Measurements from ENCODE around the gene TRDN. TPM values are rescaled to one million over a fixed set of nuclear protein-coding genes. Genes with fewer than 3 reads are reported as not detected.

The TRDN gene
- total RNA-seq: 370 TPM
- long read RNA-seq, full-length matches to known transcripts: 294 of 494 reads
- long read RNA-seq, partial matches to known transcripts: 95 of 494 reads
- long read RNA-seq, other reads (novel, unspliced or antisense): 105 of 494 reads

- intact Hi-C loops (cut with DNase I): no loop called here
Measured at GRCh38 chr6:123636782-123637181, at the start of gene TRDN. Gene TRDN (minus strand): TSS chr6:123636950. CDS start chr6:123636775, 175 bp downstream.

GRCh38 chr6:123681957-123682462 lies 45.3 kb upstream of the TRDN start:
- intact Hi-C loops (cut with DNase I): no loop called here
- DNase-seq (no peak), ATAC-seq (ENCODE audit: poor library complexity) (no peak)

More at GRCh38 chr6:123636782-123637181, at the start of gene TRDN:
- ATAC-seq (ENCODE audit: poor library complexity): peak; percentile 83
- no peak for DNase-seq

- intact Hi-C loops (cut with DNase I): no loop called here
- ATAC-seq (ENCODE audit: poor library complexity) (no peak), DNase-seq (no peak)
Measured at GRCh38 chr6:123677897-123678296, 41.1 kb upstream of the TRDN start.

GRCh38 chr6:123676793-123677192 lies 40.0 kb upstream of the TRDN start:
- DNase-seq: no peak
- intact Hi-C loops (cut with DNase I): no loop called here
- ATAC-seq (ENCODE audit: poor library complexity): no peak

GRCh38 chr6:123668965-123669591 lies 32.3 kb upstream of the TRDN start:
- intact Hi-C loops (cut with DNase I): no loop called here
- no peak for ATAC-seq (ENCODE audit: poor library complexity)
- no peak for DNase-seq

- ATAC-seq (ENCODE audit: poor library complexity): no peak
- DNase-seq: no peak
- intact Hi-C loops (cut with DNase I): no loop called here
Measured at GRCh38 chr6:123668063-123668462, 31.3 kb upstream of the TRDN start.

GRCh38 chr6:123663436-123663835 lies 26.7 kb upstream of the TRDN start:
- intact Hi-C loops (cut with DNase I): no loop called here
- DNase-seq (no peak), ATAC-seq (ENCODE audit: poor library complexity) (no peak)

GRCh38 chr6:123662757-123663156 lies 26.0 kb upstream of the TRDN start:
- intact Hi-C loops (cut with DNase I): no loop called here
- ATAC-seq (ENCODE audit: poor library complexity) (no peak), DNase-seq (no peak)

- intact Hi-C loops (cut with DNase I): no loop called here
- no peak for DNase-seq
- no peak for ATAC-seq (ENCODE audit: poor library complexity)
Measured at GRCh38 chr6:123661105-123661891, 24.5 kb upstream of the TRDN start.

- DNase-seq (no peak), ATAC-seq (ENCODE audit: poor library complexity) (no peak)
- intact Hi-C loops (cut with DNase I): no loop called here
Measured at GRCh38 chr6:123659960-123660748, 23.4 kb upstream of the TRDN start.

- intact Hi-C loops (cut with DNase I): no loop called here
- no peak for DNase-seq
- no peak for ATAC-seq (ENCODE audit: poor library complexity)
Measured at GRCh38 chr6:123658848-123659247, 22.1 kb upstream of the TRDN start.

- intact Hi-C loops (cut with DNase I): no loop called here
- peak; percentile 68 for ATAC-seq (ENCODE audit: poor library complexity)
- no peak for DNase-seq
Measured at GRCh38 chr6:123655521-123656306, 19.0 kb upstream of the TRDN start.

- DNase-seq (no peak), ATAC-seq (ENCODE audit: poor library complexity) (no peak)
- intact Hi-C loops (cut with DNase I): no loop called here
Measured at GRCh38 chr6:123648723-123649122, 12.0 kb upstream of the TRDN start.

GRCh38 chr6:123648020-123648580 lies 11.3 kb upstream of the TRDN start:
- intact Hi-C loops (cut with DNase I): no loop called here
- DNase-seq: no peak
- ATAC-seq (ENCODE audit: poor library complexity): no peak

- DNase-seq: no peak
- no peak for ATAC-seq (ENCODE audit: poor library complexity)
- intact Hi-C loops (cut with DNase I): no loop called here
Measured at GRCh38 chr6:123641497-123641896, 4.7 kb upstream of the TRDN start.

GRCh38 chr6:123640567-123641187 lies 3.9 kb upstream of the TRDN start:
- DNase-seq: no peak
- ATAC-seq (ENCODE audit: poor library complexity): no peak
- intact Hi-C loops (cut with DNase I): no loop called here

- intact Hi-C loops (cut with DNase I): no loop called here
- no peak for ATAC-seq (ENCODE audit: poor library complexity)
Measured at GRCh38 chr6:123638865-123639264, 2.1 kb upstream of the TRDN start.

GRCh38 chr6:123636282-123636681 lies 468 bp downstream of the TRDN start:
- intact Hi-C loops (cut with DNase I): no loop called here

More at GRCh38 chr6:123638865-123639264, 2.1 kb upstream of the TRDN start:
- DNase-seq: no peak

More at GRCh38 chr6:123636282-123636681, 468 bp downstream of the TRDN start:
- no peak for DNase-seq
- peak; percentile 81 for ATAC-seq (ENCODE audit: poor library complexity)

All from Right ventricle myocardium superior (tissue), 1 donor.